ENCODE data around the gene NME4. TPM values are rescaled to one million over a fixed set of nuclear protein-coding genes. Genes with fewer than 3 reads are reported as not detected.

The NME4 gene
- polyA plus RNA-seq, 3 donors: 26.7 to 31.4 (median 26.9) TPM

GRCh38 chr16:364595-365491 lies 32.2 kb upstream of the NME4 start:
- no peak overlapping the region for H3K4me3 Mint-ChIP-seq
- no peak overlapping the region for H3K27ac Mint-ChIP-seq
- intact Hi-C loops (cut with micrococcal nuclease): loop anchor here (5.0 kb wide), 1 partner anchor 258 kb away; no protein-coding TSS in a partner anchor

GRCh38 chr16:366476-366875 lies 30.5 kb upstream of the NME4 start:
- H3K27ac Mint-ChIP-seq: no peak overlapping the region
- intact Hi-C loops (cut with micrococcal nuclease): no loop called here
- Histone ChIP-seq H3K9me3 (replicated peaks in 1 of 2; ENCODE audit: control insufficient read depth in 1 of 2, insufficient read depth in 1 of 2, low read length in 2 of 2) (no peaks in the 10 kb centered on the region), H3K4me3 (replicated peaks in 1 of 3; ENCODE audit: low read depth in 2 of 3, low read length in 3 of 3) (no peak overlapping the region), H3K4me2 (replicated peaks; ENCODE audit: extremely low read depth, low read length, poor library complexity, severe bottlenecking) (no peak overlapping the region), H3K36me3 (replicated peaks in 1 of 2; ENCODE audit: control insufficient read depth in 1 of 2, insufficient read depth in 2 of 2, low read length in 2 of 2) (peaks cover 20 to 32% of the 10 kb centered on the region in 2 donors), H3K9ac (ENCODE audit: insufficient read depth, low read length, poor library complexity, severe bottlenecking) (no peak overlapping the region), H4K20me1 (ENCODE audit: insufficient read depth, low read length) (no peaks in the 10 kb centered on the region), H3K79me2 (ENCODE audit: insufficient read depth, low read length) (peaks cover 3% of the 10 kb centered on the region), H3K4me1 (ENCODE audit: control insufficient read depth in 1 of 2, insufficient read depth in 2 of 2, low read length in 2 of 2) (peaks cover 23 to 27% of the 10 kb centered on the region in 2 donors), H2AFZ (ENCODE audit: insufficient read depth, low read depth, low read length, poor library complexity, severe bottlenecking) (no peak overlapping the region), H3K27ac (ENCODE audit: low read depth in 1 of 2, low read length in 2 of 2) (no peak overlapping the region), H3K27me3 (ENCODE audit: control insufficient read depth in 2 of 2, insufficient read depth in 2 of 2, low read length in 2 of 2) (no peaks in the 10 kb centered on the region)
- no peak overlapping the region for H3K4me3 Mint-ChIP-seq
- H3K9me3 Mint-ChIP-seq: no peaks in the 10 kb centered on the region
- 90% methylated on average over 4 of the region's 10 CpGs for WGBS (ENCODE audit: insufficient coverage)
- peaks cover 23% of the 10 kb centered on the region for H3K4me1 Mint-ChIP-seq
- H3K36me3 Mint-ChIP-seq: peaks cover 22 to 33% of the 10 kb centered on the region in 2 donors
- DNase-seq: no peak
- TF ChIP-seq CTCF (IDR thresholded peaks at IDR 0.05): no peak
- peaks cover 8 to 22% (median 13%) of the 10 kb centered on the region in 3 donors for H3K27me3 Mint-ChIP-seq (ENCODE audit: low read depth in 3 of 3)

More at GRCh38 chr16:364595-365491, 32.2 kb upstream of the NME4 start:
- Histone ChIP-seq H3K9me3 (replicated peaks in 1 of 2; ENCODE audit: control insufficient read depth in 1 of 2, insufficient read depth in 1 of 2, low read length in 2 of 2) (no peaks in the 10 kb centered on the region), H3K79me2 (ENCODE audit: insufficient read depth, low read length) (peaks cover 1% of the 10 kb centered on the region), H3K4me1 (ENCODE audit: control insufficient read depth in 1 of 2, insufficient read depth in 2 of 2, low read length in 2 of 2) (peaks cover 13 to 14% of the 10 kb centered on the region in 2 donors), H3K36me3 (replicated peaks in 1 of 2; ENCODE audit: control insufficient read depth in 1 of 2, insufficient read depth in 2 of 2, low read length in 2 of 2) (peaks cover 20 to 31% of the 10 kb centered on the region in 2 donors), H3K27me3 (ENCODE audit: control insufficient read depth in 2 of 2, insufficient read depth in 2 of 2, low read length in 2 of 2) (no peaks in the 10 kb centered on the region), H3K4me3 (replicated peaks in 1 of 3; ENCODE audit: low read depth in 2 of 3, low read length in 3 of 3) (no peak overlapping the region), H3K27ac (ENCODE audit: low read depth in 1 of 2, low read length in 2 of 2) (no peak overlapping the region), H4K20me1 (ENCODE audit: insufficient read depth, low read length) (no peaks in the 10 kb centered on the region), H2AFZ (ENCODE audit: insufficient read depth, low read depth, low read length, poor library complexity, severe bottlenecking) (no peak overlapping the region), H3K9ac (ENCODE audit: insufficient read depth, low read length, poor library complexity, severe bottlenecking) (no peak overlapping the region), H3K4me2 (replicated peaks; ENCODE audit: extremely low read depth, low read length, poor library complexity, severe bottlenecking) (no peak overlapping the region)
- TF ChIP-seq CTCF (IDR thresholded peaks at IDR 0.05): no peak
- H3K27me3 Mint-ChIP-seq (ENCODE audit: low read depth in 3 of 3): peaks cover 8 to 25% (median 11%) of the 10 kb centered on the region in 3 donors
- no peak for DNase-seq
- no peaks in the 10 kb centered on the region for H3K9me3 Mint-ChIP-seq
- H3K4me1 Mint-ChIP-seq: peaks cover 15% of the 10 kb centered on the region
- peaks cover 22 to 33% of the 10 kb centered on the region in 2 donors for H3K36me3 Mint-ChIP-seq
- WGBS (ENCODE audit: insufficient coverage): 71% methylated on average over 16 of the region's 19 CpGs

All from CD14-positive monocyte (primary cell).